COLO829 (cell line): Measurements from ENCODE around the gene RNF212B.

Source experiments
- DNase-seq: peaks from one replicate; pipeline ENCODE4 v3.0.0; 2012; ENCODE audit warnings: low spot score

The RNF212B gene

DNA sequence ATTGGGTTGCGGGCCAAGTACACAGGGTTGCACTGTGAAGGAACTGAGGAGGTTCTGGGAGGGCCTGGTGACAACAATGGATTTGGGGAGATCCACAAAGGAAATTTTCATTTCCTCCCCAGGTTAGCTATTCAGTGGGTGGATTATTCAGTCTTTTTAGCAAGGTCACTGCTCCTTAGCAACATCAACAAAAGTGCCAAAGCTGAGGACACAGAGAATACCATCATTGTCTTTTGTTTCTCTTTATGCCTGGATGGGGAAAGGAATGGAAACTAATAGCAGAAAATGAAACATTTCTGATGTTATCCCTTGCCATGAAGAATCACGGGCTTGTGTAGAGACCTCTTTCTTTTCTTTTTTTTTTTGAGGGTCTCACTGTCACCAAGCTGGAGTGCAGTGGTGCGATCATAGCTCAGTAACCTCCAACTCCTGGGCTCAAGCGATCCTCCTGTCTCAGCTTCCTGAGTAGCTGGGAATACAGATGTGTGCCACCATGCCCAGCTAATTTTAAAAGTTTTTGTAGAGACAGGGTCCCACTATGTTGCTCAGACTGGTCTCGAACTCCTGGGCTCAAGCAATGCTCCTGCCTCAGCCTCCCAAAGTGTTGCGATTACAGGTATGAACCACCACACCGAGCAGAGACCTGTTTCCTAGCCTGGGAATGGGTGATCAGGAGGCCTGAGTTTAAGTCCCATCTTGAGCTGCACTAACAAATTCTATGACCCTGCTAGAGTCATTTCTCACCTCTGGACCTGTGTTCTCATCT, 58.5 kb downstream of the RNF212B start:
- DNase-seq = peak; percentile 24

DNA sequence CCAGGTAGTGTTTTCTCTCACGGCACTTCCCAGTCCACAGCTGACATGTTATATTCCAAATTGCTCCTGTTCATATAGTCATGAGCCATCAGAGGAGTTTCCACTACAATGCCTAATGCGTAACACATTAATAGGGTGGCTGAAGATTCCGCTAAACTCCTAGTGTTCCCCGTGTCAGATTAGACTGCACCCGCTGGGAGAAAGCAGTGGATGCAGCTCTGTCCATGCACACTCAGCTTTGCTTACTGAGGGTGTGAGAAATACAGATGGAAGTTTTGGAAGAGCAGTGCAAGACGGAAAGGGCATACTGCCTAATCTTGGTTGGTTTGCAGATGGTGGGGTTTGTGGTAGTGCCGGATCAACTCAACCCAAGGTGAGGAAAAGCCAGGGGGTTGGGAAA, 59.4 kb downstream of the RNF212B start:
- DNase-seq = no peak

DNA sequence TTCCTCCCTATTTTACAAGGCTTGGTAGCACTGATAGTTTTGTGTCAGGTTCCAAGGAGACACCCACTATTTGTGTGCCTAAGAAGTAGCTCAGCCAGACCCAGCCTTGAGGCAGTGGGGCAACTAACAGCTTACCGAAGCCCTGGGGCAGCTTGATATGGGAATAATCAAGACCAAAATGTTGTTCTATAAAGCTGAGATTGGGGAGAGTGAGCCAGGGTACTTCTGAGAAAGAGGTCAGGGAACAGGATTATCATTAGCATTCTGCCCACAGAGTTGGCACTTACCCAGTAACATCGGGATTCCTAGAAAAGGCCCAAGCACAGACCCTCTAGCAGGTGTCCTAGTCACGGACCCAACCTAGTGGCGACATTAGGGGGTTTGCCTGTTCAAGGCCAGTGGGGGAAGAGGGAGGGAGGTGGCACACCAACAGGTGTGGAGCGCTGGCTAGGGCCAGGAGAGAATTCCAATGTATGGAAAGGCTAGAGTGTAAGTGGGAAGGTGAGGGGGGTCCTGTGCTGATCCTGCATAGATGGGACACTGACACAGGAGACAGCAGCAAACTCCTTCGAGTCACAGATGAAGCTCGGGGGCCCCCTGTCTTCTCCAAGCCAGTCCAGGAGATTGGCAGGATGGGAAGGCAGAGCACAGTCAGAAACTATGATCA, 60.0 kb downstream of the RNF212B start:
- DNase-seq = no peak

DNA sequence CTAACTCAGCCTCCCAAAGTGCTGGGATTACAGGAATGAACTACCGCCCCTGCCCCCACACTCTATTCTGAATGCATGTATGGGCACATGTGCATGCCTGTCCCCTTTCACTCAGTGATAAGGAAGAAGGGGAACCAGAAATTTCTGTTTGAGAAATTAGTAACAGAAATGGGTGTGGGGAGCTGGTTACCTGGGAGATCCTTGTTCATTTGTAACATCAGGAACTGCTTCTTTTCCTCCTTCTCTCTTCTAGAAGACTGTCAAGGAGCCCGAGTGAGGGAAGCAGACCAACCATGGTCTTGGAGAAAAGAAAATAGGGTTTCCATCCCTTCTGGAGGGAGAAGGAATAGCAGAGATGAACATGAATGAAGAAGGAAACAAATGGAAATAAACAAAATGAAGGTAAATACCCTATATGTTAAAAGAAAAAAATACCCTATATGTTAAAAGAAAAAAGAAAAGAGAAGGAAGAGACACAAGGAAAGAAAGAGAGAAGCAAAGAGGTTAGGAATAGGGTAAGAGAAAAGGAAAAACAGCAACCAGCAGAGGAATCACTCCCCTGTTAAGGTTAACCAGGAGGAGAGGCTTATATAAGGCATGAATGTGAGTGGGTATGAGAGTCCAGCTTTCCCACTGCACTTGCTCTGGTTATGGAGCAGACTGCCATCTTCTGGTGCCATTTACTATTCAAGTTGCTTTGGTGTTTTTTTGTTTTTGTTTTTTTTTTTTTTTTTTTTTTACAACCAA, 61.6 kb downstream of the RNF212B start:
- peak; percentile 66 for DNase-seq

DNA sequence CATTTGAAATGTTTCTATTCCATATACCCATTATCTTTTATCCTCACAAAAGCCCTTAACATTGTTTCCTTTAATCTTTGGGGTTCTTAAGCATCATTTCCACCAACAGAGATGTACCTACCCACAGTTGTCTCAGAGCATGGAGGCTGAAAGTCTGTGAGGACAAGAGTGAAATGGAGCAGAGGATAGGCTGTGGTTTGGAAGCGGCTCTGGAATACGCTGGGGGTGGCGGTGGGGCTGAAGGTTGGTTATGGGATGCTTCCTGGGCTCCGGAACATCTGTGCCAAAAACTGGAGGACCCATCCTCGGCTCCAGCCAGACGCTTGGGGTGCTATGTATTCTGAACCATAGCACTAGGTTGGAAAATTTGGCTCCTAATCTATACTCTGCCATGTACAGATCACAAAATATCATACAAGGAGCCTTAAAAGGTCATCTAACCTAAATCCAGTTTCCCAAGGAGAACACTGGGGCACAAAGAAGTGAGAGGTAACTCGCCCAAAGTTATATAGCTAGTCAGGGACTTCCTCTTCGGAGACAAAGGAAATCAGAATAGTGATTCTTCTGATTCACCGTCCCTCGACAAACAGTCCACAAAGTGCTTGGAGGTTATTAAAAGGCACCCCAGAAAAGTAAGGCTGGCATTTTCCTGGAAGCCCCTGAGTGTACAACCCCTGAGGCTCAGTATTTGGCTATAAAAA, 62.4 kb downstream of the RNF212B start:
- no peak for DNase-seq

DNA sequence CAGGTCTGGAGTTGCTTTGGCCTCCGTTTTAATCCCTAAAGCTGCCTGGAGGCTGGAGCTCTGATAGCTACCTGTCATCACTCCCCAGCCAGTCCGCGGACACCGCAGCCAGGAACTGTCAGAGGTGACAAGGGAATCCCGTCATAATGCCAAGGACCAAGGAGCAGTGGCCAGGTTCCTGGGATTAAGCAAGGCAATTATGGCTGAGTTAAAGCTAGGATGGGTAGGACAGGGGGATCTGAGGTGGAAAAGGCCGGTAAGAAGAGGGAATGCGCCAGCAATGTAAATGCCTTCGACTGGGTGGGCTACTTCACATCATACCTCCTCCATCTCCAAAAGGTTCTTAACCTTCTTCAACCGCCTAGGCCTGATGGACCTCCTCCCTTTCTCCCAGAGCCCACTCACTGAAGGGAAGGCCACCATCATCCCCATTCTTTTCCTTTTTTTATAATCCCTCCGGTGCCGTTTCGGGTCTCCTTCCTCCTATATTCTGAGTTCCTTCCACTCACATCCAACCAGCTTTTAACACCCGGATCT, 63.0 kb downstream of the RNF212B start:
- DNase-seq = peak; percentile 19

DNA sequence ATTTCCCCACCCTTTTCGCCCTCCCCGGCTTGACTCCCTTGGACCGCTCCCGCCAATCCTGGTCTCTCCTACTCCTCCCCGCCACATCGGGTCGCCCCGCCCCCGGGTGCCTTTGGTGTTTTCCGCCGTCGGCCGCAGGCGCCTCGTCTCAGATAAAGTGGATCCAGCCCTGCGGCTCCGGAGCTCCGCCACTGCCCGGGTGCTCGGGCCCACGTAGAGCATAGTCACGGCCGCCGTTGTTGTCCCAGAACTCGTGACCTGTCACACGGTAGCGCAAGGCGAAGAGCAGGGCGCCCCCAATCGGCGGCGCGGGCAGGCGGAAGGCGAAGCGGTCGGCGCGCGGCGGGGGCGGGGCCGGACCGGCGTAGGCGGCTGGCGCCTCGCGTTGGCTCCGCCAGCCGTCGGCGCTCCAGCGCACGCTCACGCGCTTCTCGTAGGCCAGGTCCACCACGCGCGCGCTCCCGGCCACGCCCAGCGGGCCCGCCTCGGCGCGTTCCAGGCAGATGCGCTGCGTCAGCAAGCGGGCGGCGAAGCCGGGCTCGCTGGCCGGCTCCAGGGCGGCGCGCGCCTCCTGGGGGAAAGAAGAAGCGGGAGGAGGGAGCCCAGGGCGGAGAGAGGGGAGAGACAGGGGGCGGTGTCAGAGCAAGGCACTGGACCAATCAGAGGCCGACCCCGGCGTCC, 63.7 kb downstream of the RNF212B start:
- peak; percentile 98 for DNase-seq

DNA sequence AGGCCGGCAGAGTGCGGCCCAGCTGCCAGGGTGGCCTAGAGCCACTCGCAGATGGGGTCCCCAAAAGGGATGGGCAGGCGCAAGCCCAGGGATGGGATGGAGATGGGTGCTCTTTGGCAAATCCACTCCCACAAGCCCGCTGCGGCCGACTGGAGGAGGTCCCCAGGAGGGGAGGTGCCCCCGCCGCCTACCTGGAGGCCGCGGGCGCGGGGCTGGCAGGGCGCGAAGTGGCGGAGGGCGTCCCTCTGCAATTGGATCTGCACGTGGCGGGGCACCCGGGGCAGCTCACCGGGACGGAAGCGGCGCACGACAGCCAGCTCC, 64.2 kb downstream of the RNF212B start:
- no peak for DNase-seq

DNA sequence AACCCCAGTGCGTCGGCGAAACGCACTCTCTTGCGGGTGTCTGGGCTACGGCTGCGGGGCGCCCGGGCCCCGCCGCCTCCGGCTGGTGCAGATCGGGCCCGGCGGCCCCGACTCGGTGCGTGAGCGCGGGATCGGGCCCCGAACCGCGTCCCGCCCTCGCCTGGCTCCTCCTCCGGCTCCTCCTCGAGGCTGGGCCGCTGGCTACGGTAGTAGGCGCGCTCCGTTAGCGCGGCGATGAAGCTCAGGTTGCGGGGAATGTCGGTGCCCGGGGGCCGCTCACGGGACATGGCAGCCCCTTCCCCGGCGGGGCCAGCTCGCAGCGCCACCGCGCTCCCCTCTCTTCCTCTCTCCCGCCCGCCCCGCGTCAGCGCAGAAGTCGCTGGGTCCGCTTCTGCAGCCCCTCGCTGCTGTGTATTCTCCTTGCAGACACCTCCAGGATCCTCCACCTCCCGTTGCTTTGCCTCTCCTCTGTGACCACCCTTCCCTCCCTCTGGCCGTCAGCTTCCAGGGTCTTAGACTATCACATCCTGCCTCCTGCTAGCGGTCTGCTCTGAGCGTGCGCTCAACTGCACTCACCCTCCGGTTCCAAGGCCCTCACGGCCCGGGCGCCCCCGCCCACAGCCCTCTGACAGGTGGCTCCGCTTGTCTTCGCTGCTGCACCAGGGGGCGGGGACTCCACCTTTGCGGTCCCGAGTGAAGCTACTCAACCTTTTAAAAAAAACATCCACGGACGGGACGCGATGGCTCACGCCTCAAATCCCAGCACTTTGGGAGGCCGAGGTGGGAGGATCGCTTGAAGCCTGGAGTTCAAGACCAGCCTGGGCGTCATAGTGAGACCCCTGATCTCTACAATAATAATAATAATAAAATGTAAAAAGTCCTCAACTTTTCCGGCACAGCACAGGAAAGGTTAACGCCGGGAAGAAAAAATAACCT, 64.8 kb downstream of the RNF212B start, which contains the start of gene PPP1R3E:
Gene PPP1R3E (minus strand): TSS at position 570 of the 936 bp plus-strand sequence. CDS start 283 bp downstream, at position 287.
- DNase-seq = peak; percentile 19

DNA sequence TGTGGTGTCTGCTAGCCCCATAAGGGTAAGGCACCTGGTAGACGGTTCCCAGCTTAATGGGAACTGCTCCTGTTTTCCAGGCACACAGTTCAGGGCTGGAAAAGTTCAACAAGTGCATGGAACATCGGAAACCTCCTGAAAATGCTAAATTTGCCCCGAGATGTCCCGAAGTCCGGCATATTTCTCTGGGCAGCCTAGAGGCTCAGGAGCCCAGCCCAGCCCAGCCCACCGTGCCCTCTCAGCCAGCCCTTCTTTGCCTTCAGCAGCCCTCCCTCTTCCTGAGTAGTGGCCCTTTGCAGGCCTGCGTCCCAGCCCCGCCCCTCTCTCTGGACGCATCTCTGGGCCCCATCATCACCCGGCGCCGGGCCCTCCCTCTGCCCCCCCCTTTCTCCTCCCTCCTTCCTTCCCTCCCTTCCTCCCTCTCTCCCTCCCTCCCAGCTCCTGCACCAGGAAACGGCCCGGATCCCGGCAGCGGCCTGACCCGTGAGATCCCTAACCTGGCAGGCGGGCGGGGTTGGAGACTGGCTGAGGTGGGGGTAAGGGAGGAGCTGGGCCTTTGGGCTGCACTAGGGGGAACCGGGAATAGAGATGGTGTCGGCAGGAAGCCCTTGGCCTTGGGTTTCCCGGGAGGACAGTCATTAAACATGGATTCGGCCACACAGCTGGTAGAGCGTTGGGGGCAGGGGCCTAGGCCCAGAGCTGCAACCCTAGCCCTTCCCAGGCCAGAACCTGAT, 68.8 kb downstream of the RNF212B start, which contains the start of gene BCL2L2:
Gene BCL2L2 (plus strand): TSS at position 422 of the 734 bp plus-strand sequence. CDS start 935 bp downstream, outside the sequence.
- peak; percentile 65 for DNase-seq

DNA sequence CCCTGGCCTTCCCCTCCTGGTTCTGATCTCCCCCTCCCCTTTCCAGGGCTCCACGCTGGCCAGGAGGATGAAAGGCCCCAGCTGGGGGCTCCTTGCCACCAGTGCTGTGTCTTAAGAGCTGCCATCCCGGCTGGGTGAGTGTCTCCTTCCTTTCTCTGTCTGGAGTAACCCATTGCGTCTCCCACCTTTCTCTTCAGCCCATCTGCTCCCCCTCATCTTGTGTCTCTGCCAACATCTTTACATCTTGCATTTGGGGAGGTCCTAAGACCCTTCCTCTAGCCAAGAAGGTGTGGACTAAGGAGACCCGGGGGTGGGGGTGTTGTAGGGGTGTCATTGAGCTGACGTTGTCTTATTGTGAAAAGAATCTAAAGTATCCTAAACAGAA, 69.4 kb downstream of the RNF212B start:
- DNase-seq = no peak

DNA sequence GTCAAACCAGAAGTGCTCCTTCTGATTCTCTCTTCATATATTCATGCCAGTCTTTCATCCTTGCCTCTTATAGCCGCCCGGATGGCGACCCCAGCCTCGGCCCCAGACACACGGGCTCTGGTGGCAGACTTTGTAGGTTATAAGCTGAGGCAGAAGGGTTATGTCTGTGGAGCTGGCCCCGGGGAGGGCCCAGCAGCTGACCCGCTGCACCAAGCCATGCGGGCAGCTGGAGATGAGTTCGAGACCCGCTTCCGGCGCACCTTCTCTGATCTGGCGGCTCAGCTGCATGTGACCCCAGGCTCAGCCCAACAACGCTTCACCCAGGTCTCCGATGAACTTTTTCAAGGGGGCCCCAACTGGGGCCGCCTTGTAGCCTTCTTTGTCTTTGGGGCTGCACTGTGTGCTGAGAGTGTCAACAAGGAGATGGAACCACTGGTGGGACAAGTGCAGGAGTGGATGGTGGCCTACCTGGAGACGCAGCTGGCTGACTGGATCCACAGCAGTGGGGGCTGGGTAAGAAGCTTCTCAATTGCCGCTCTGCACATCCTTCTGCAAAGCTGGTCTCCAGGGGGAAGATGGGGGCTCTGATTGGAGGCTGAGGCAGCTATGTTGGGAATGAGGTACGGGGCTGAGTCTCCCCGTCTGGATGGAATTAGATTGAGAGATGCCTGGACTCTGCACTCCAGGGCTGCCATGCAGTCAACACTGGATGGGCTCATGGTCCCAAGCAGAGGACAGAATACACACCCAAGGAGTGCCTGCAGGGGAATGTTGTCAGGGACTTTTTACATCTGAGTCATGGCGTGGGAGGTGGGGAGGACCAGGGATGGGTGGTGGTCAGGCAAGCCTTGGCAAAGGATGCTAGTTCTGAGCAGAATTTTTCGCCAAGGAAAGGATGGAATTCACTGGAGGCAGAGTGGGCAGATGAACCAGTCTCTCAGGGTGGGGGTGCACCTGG, 70.2 kb downstream of the RNF212B start:
- no peak for DNase-seq

DNA sequence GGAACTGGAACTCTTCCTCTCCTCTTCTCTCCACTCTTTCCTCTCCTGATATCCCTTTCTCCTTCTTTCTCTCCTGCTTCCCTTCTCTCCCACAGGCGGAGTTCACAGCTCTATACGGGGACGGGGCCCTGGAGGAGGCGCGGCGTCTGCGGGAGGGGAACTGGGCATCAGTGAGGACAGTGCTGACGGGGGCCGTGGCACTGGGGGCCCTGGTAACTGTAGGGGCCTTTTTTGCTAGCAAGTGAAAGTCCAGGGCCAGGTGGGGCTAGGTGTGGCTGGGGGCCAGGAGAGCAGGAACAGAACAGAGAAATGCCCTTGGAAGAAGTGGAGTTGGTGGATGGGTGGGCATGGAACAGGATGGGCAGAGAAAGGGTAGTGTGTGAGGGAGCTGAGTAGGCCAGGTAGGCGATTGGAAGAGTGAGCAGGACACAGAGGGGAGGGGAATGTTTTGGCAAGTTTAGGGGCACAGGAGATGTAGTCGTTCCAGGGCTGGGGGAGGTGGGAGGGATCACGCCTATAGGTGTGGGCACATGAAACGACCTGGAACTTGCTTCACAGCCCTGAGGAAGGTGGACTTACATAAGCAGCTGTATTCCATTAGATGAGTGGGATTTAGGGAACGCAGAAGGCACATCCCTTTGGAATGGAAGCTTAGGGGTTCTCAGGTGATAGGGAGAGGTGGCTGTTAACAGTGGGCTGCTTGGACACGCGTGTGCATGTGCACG, 71.1 kb downstream of the RNF212B start:
- no peak for DNase-seq

DNA sequence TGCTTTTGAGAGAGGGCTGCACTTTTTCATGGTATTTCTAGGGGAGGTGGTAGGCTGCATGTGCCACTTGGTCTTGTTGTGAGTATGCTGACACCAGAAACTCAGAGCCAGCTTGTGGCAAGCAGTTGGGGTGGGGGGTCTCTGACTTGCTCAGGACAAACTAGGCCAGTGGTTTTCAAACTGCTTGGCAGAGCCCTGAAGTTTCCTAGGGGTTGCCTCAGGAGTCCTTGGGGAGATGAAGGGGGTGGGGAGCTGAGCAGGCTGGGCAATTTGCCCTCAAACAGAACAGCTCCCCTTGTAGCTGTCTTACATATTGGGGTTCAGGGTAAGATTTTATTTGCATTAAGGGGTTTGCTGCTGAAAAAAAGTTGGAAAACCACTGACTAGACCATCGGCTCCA, 72.8 kb downstream of the RNF212B start:
- DNase-seq = no peak

DNA sequence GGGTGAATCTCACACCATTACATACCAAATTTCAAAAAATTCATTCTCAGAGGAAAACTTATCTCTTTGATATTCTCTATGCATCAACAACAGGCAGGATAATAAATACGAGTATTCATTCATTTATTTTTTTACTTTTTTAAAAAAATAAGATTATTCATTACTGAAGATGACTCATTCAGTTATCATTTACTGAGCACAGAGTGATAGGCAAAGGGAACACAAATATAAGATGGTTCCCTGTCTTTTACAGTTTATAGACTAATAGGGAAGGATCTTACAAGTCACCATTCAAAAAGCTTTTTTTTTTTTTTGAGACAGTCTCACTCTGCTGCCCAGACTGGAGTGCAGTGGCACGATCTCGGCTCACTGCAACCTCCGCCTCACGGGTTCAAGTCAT, 78.6 kb downstream of the RNF212B start:
- peak; percentile 73 for DNase-seq

DNA sequence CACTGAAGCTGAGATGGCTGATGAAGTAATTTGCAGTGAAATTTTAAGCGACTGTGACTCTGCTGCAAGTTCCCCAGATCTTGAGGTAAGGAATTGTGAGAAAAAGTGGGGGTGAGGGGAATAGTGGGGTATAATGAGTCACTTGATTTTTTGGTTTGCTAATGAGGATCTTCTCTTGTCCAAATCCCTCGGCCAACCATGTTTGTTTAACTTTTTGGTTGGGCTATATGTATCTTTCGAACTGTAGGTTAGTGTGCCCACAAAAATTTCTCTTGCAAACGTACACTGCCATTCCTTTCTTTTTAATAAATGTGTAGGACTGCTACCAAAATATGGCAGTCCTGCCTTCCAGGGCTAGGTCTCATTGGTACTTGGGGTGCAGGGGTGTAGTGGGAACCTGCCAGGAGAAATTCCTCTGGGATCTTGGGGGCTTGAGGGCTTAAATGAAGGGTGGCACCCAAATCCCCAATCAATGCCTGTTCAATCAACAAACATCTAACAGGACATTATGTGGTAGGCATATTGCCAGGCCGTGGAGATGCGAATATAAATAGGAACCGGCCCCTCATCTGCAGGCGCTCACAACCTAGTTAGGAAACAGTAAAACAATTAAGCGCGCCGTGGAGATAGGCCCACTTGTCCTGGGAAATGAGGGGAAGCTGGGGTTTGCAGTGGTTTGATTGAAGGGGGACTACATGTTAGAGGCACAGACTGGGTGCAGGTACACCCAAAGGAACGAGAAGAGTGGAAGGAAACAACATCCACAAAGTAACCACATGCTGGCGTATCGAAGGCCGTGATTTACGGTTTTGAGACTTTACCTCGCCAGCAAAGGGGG, 82.2 kb downstream of the RNF212B start:
- no peak for DNase-seq
